KBM-7 (cell line): ENCODE measurements around the gene RPH3AL.
"Not testable (repeated sequence)": the region's sequence is repeated elsewhere in the genome, so short reads cannot be mapped to it uniquely, and the experiment has no call there.

ENCODE experiments used
- DNase-seq: peaks from one replicate; pipeline ENCODE4 v3.0.0-alpha.2; 2015
- in situ Hi-C: fragments of 300-500 bp; cut with MboI; formaldehyde crosslinking; loops from 2 replicates; pipeline ENCODE4 v1.14.3; 2020; ENCODE audit warnings: low sequenced_read_pairs, low pct_unique_long_range_greater_than_20kb, mixed read lengths

RPH3AL gene

GRCh38 chr17:381941-382643, 29.5 kb upstream of the RPH3AL start:
- in situ Hi-C loops: no loop called here
- DNase-seq: no peak

- in situ Hi-C loops: no loop called here
- no peak for DNase-seq
Measured at GRCh38 chr17:381516-381915, 28.9 kb upstream of the RPH3AL start.

- DNase-seq: no peak
- in situ Hi-C loops: no loop called here
Measured at GRCh38 chr17:379531-380465, 27.2 kb upstream of the RPH3AL start.

- in situ Hi-C loops: no loop called here
- peak; percentile 33 for DNase-seq
Measured at GRCh38 chr17:378068-378467, 25.5 kb upstream of the RPH3AL start.

GRCh38 chr17:376936-377863, 24.6 kb upstream of the RPH3AL start:
- DNase-seq: peak; percentile 62
- in situ Hi-C loops: no loop called here

- in situ Hi-C loops: no loop called here
- DNase-seq: no peak
Measured at GRCh38 chr17:373613-374230, 21.1 kb upstream of the RPH3AL start.

- in situ Hi-C loops: no loop called here
- DNase-seq: no peak
Measured at GRCh38 chr17:372157-373152, 19.8 kb upstream of the RPH3AL start.

GRCh38 chr17:371583-371982, 19.0 kb upstream of the RPH3AL start:
- no peak for DNase-seq
- in situ Hi-C loops: no loop called here

GRCh38 chr17:367656-368055, 15.0 kb upstream of the RPH3AL start:
- DNase-seq, in situ Hi-C loops: not testable (repeated sequence)

GRCh38 chr17:366657-367615, 14.3 kb upstream of the RPH3AL start:
- in situ Hi-C loops, DNase-seq: not testable (repeated sequence)

- no peak for DNase-seq
- in situ Hi-C loops: no loop called here
Measured at GRCh38 chr17:364766-365165, 12.2 kb upstream of the RPH3AL start.

GRCh38 chr17:364308-364707, 11.7 kb upstream of the RPH3AL start:
- in situ Hi-C loops: no loop called here
- DNase-seq: no peak

GRCh38 chr17:362721-363120, 10.1 kb upstream of the RPH3AL start:
- in situ Hi-C loops: no loop called here
- no peak for DNase-seq

- no peak for DNase-seq
- in situ Hi-C loops: no loop called here
Measured at GRCh38 chr17:360092-360750, 7.6 kb upstream of the RPH3AL start.

- DNase-seq: no peak
- in situ Hi-C loops: no loop called here
Measured at GRCh38 chr17:358491-359151, 6.0 kb upstream of the RPH3AL start.

- DNase-seq: no peak
- in situ Hi-C loops: no loop called here
Measured at GRCh38 chr17:357644-358043, 5.0 kb upstream of the RPH3AL start.
